Amygdala (tissue), 56 donors: ENCODE data around the gene KLF16.

Experiments
- DNase-seq, 56 donors: peaks; one replicate each; lab custom pipeline; 2025; lab: John Stamatoyannopoulos, UW

Gene KLF16

DNA sequence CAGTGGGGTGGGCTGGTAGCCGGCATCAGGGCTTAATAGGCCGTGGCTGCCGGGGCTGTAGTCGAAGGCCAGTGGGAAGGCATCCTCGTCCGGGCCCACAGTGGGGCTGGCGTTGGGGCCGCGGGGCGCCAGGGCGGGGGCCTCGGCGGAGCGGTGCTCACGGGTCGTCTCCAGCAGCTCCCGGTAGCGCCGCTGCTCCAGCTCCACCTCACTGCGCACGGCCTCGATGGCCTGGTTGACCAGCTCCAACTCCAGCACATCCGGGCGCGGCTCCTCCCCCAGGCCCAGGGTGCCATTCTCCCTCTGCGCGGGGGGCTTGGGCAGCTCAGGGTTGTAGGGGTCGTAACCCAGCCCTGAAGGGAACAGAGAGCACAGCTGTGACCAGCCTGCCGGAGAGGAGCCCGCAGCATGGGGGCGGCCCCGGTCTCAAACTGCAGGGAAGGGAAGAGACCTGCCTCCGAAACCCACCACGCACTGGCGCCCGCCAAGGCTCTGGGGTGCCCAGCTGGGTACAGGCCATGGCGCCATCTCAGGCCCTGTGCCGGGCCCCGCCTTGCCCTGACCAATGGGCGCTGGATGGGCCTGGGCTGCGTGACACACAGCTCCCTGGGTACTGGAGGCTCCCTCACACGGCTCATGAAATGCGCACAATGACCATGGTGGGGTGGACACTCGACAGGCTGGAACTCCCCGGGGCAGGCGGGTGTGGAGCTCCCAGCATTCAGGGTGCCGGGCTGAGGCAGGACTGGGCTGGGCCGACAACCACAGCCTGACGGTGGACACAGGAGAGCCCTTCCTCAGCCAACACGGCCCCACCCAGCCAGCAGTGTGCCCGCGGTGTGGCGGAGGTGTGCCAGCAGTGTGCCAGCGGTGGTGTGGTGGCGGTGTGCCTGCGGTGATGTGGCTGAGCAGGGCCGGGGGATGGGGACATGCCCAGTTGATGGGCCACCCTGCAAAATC lies 34.8 kb downstream of the KLF16 start:
- DNase-seq, result no peak

DNA sequence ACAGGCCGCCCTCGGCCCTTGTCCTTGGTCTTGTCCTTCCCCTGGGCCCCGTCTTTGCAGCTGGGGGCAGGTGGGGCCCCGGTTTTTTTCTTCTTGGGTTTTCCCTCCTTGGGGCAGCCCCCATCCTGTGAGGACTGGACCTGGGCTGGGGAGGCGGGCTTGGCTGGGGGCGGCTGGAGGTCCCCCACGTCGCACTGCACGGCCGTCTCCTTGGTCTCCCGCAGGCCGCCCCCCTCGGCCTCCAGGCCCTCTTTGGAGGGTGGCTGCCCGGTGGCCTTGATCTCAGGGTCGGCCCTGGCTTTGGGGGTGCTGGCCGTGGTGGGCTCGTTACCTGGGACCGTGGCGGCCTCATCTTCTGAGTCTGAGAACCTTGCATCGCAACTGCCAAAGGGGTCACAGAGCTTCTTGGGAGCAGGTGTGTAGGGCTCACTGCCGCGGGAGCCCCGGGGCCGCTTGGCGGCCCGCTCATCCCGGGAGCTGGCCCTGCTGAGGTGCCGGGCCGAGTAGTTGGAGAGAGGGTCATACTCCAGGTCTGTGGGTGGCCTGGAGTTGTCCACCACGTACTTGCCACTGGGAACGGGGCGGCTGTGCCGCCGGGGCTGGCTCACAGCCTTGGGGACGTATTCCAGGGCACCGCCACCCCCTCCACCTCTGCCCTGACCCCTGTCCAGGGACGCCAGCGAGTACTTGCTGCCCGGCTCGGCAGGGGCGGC lies 35.7 kb downstream of the KLF16 start:
- DNase-seq, result no peak

DNA sequence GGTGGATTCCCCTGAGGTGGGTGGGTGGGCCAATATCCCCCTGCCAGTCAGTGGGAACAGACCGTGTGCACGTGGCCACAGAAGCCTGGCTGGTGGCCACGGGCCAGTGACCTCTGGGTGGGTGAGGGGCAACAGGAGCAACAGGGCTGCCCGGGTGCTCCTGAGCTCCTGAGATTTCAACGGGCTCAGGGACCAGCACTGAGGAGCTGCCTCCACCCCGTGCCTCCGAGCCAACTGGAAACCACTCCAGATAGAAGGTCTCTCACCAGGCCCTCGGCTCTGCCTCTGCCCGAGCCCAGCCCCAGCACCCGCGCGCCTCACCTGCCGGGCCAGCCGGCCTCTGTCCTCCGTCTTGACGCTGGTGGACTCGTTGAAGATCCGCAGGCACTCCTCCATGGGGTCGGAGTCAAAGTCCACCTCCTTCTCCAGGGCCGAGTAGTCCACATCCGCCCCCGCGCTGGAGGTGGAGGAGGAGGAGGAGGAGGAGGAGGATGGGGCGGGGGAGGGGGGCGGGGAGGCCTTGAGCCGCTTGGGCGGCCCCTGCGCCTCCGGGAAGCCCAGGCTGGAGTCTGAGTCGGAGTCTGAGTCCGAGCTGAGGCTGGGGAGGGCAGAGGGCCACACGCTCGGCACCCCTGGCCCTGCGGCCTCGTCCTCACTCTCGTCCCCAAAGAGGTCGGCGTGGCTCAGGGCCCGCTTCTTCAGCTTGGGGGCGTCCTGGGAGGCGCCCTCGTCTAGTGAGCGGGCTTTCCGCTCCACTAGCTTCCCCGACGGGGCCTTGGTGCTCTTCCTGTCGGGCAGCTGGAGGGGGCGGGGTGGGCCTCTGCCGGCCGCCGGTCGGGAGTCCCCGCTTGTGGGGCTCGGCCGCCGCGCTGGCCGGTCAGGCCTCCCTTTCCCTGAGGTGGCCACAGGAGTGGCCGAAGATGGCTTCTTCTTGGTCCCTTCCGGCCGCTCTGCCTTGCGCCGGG lies 36.5 kb downstream of the KLF16 start:
- DNase-seq, result no peak

DNA sequence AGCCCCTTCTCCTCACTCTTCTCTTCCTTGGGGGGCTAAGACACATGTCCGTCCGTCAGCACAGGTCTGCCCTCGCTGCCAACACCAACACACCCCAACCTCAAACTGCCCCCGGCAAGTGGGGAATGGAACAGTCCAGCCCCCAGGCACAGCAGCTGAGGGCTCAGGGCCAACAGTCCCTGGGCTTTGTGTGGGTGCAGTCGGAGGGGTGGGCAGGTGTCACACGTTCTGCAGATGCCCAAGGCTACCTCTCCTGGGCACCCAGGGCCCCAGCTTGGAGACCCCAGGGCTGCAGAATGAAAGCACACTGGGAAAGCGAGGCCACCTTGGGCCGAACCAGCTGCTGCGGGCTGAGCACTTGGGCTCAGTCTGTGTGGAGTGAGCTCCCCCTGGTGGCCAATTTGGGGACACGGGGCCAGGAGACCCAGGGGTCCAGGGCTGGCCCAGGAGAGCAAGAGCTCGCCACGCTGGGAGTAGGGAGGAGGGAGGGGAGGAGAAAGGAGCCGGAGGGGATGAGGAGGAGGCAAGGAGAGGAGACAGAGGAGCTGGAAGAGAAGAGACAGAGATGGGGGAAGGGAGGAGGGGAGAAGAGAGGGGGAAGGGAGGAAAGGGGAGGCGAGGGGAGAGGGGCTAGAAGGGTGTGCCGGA lies 37.3 kb downstream of the KLF16 start:
- DNase-seq, result peak in 50 of 56 donors; percentile 3 to 80 (median 38)

DNA sequence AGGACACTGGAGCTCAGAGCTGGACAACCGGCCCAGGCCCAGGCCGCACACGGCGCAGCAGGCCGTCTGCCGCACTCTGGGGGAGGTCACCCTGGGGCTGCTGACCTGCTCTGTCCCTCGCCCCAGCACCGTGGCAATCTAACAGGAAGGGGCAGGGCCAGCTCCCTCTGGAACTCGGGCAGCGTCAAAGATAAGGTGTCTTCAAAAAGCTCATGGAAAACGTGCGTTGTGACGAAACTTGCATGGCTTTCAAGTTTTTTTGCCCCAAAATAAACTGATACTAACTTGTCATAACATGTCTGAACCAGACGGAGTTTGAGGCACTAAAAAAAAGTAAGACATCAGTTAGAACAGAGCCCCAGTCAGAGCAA lies 39.1 kb downstream of the KLF16 start:
- DNase-seq, result no peak

DNA sequence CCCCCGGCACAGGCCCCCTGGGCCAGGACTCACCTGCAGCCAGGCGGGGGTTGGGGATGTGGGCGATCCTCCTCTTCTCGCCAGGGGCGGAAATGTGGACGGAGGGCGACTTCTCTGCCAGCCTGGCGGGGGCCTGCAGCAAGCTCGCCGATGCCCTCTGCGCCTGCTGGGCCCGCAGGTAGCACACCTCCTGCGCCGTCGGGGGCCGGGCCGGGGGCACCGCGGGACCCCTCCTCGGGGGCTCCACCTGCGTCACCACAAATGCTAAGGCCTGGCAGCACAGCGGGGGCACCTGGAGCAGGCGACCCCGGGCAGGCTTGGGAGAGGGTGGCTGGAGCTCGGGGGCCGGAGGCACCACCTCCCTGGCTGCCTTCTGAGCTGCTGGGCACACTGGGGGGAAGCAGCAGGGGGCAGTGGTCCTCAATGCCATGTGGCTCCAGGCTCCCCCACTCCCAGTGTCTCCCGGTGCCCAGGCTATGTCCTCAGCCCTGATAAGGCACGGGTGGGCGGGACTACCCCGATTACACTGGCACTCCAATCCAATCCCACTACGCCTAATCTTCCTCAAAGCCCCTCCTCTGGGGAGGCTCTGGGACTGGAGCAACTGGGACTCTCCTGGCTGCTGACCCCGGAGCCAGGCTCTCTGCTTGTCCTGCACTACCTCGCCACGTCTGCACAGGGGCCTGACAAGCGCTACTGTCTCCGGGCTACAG lies 39.7 kb downstream of the KLF16 start:
- DNase-seq, result no peak

DNA sequence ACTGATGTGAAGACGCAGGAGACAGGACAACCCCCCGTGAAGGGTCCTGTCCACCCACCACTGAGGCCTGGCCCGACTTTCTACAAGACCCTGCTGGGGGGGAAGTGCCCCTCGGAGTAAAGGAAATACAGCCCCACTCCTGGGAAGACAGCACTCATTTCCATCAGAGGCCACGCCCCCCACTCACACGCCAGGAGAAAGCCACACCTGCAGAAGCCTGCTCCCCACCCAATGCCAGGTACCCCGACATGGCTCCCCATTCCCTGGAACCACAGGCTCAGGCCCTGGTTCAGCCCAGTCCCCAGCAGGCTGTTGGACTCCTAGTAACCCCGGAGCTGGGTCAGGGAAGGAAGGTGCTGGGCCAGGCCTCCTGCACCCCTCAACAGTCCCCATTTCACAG lies 40.4 kb downstream of the KLF16 start:
- no peak for DNase-seq

DNA sequence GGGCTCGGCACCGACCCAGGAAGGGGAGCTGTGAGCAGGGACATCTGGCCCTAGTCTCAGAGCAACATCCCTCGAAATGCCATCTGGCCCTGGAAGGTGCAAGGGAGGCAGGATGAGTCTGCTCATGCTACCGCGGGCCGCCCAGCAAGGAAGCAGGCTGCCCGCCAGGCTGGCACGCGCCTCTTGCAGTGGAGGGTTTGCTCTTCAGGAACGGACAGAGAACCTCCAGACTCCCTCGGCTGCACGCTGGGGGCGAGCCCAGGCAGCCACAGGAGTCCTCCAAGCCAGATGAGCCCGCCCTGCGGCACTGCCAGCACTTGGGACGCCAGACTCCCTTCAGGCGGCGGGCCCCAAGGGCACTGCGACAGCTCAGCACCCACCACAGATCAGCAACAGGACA lies 41.2 kb downstream of the KLF16 start:
- DNase-seq, result no peak

DNA sequence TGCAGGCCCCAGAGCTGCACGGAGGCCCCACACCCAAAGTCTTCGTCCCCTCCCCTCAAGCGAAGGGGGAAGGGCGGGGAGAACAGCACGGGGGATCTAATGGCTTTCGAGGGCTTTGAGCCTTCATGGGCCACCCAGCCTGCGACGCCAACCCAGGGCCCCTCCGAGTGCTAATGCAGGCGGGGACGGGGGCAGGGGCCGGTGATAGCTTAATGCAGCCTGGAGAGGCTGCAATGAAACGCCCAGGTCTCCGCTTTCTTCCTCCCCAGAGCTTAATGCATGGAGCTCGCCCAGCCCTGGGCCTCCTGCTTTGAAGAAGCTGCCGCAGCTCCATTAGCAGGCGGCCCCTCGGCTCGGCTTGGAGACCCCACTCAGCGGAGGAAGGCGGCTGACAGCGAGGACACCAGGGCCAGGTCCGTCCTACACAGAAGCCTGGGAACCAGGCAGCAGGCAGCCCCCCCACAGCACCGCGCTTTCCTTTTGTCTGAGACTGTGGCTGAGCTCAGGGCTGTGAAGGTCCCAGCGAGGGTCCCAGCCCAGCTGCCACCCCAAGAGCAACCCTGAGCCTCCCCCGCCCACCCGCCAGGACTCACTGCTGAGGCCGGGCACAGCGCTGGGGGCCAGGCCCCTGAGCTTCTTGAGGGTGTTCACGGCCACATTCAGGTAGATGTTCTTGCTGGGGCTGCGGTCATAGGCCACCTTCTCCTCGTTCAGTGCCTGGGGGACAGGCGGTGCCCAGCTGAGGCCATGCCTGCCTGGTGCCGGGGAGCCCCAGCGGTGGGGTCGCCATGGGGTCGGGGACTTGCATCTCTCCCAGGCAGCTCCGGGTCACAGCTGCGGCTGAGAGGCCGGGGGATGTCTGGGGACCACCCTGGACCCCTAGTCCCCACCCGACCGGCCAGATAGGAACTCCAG lies 43.8 kb downstream of the KLF16 start:
- no peak for DNase-seq

DNA sequence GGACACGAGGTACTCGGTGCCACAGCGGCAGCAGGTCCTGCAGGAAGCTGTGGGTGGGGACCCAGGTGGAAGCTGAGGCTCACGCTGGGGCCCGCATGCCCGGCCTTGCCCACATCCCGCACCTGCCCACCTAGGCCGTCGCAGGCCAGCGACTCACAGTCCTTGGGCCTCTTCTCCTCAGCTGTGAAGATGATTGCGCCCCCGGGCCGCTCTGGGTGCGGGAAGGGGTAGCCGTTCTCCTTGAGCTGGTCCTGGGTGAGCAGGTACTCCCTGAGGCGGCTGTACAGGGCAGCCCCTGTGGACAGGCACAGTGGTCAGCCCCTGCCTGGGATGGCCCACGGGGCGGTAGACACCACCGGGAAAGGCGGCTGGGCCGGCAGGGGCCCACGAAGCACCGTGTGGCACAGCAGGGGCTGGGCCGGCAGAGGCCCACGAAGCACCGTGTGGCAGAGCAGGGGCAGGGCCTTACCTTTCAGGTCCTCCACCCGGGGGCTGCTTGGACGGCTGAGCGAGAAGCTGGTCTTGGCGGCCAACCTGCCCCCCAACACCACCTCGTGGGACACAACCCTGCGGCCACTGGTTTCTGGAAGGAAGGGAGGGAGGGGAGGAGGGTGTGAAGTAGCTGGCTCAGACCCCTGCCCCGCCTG lies 44.7 kb downstream of the KLF16 start:
- no peak for DNase-seq

DNA sequence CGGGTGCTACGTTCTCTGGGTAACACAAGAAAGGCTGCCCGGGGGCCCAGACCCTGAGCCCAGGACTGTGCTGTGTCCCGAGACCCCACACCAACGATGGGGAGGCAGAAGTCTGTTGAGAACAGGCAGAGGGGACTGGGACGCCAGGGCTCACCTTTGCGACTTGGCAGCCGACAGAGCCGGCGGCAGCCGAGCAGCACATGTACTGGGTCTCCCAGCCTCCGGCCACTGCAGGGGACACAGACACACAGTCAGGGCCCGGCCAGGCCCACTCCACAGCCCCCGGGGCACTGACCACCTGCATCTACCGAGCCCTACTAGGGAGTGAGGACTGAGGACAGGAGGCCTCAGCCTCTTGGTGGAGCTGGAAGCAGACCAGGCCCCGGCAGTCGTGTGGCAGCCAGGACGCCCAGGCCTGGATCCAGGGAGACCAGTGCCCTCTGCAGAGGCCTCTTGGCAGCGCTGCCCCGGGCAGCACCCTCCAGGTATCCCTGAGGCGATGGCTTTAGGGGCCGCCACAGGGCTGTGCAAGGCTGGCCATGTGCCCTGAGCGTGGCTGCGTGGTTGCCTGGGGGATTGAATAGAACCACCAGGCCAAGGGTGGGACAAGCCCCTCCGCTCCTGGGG lies 45.7 kb downstream of the KLF16 start:
- no peak for DNase-seq

DNA sequence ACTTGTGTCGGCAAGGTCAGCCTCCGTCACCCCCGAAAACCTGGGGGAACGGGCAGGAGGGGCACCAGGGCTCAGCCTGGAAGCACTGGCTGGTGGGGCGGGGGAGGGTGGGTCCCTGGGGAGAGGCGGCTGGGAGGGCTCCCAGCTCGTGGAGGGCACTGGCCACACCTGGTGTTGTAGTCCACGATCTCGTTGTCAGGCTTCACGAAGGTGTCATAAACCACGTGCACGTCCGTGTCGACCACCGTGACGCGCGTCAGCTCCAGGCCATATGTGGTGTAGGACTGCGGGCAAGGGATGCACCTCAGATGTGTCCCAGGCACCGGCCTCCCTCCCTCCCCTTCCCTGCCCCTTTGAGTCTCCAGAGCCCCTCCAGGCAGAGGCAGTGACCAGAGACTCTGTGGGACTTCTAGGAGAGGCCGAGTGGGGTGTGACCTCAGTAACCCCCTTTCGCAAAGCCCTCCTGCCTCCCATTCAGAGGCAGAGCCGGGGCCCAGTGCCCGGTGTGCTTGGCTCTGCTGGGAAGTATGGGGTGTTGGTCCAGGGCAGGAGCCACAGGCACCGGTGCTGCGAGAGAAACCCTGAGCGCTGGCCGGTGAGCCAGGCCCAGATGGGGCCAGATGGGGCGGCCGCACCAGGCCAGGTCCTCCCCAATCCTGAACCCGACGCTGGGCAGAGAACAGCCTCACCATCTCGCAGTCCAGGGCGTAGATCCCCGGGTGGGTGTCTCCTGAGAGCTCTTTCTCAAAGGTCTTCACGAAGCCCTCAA lies 46.7 kb downstream of the KLF16 start:
- no peak for DNase-seq

DNA sequence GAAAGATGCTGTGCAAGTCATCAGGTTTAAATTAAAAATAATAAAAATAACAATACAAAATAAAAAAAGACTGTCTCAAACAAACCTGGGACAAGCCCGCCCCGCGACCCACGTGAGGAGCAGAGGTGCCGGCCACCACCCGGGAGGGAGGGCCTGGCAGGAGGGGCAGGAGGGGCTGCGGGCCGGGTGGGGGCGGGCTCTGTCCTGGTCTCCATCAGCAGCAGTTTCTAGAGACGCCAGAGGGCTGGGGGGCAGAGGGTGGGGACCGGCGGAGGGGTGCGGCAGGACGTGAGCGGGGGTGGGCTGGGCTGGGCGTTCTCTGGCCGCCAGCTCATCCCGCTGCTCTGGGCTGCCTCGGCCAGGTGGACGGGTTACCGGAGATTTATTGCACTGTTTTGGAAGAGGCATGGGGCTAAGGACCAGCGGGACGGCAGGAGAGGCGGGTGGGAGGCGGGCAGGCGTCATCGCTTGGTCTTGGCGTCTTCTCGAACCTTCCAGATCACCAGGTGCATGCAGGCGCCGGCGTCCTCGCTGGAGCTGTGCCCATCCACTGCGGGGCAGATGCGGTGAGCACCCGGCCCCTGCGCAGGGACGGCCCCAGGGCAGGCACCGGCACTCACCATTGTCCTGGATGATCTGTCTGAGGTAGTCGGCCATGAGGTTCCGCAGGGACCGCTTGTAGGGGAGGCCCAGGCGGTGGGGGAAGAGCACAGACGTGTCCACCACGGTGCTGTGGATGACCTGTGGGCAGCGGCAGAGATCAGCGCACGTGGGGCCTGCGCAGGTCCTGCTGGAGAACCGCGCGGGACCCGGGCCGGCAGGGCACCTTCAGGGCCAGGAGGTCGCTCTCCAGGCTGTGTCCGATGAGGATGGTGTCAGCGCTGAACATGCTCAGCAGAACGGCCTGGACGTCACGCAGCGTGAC lies 47.5 kb downstream of the KLF16 start:
- no peak for DNase-seq

DNA sequence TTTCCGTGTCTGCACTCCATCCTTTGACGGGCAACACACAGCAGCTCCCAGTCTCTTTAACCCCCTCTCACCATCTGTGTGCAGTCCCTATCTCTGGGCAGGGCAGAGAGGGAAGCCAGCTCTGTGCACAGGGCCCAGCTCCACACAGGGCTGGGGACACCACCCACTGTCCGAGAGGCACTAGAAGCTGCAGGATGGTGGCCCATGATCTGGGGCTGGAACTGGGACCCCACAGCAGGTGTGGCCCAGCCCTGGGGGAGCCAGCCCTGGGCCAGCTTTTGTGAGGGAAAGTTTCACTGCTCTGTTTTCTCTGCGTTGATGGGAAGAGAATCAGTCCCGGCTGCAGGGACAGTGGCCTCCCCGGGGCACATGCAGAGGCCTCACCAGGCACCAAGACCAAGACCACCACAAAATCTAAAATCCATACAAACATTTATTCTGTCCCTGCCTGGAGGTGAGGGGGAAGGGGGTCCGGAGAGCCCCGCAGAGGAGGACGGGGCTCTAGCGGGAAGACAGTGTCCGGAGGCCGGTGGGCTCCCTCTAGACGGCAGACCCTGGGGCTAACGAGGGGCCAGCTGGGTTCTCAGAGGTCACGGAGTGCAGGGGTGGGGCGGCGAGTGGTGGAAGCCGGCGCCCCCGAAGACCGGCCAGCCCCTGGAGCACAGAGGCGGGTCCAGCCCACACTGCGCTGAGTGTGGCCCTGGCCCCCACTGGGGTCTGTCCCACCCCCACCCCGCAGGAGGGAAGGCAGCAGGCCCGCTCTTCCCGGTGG lies 48.4 kb downstream of the KLF16 start:
- no peak for DNase-seq

DNA sequence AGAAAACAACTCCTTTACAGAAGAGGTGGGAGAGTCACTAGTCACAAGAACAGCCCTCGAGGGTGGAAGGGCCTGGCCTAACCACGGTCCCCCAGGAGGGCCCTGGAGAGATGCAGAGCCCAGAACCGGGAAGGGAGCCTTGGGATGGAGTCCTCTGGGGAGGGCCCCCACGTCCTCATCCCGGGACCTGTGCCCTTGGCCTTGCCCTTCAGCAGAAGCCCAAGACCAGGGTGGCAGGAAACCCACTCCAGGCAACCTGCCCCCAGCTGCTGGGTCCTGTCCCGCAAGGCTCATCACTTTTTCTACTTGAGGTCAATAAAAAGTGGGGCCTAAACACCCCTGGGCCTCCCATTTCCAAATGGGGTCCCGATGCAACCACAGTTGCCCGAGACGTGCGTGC lies 49.0 kb downstream of the KLF16 start:
- DNase-seq, result no peak
